ENCODE data around the gene AZU1. TPM values are rescaled to one million over a fixed set of nuclear protein-coding genes. Genes with fewer than 3 reads are reported as not detected.

Gene AZU1
- total RNA-seq, 1 experiment from 2014 or later = 5.8 TPM

- in situ Hi-C loops (cut with HindIII; ENCODE audit: low pct_unique_long_range_greater_than_20kb, low sequenced_read_pairs) (no loop called here), intact Hi-C loops (cut with micrococcal nuclease; ENCODE audit: unreplicated experiment) (no loop called here)
- ATAC-seq (no peak), DNase-seq (ENCODE audit: low read depth, low spot score) (no peak)
- no peak overlapping the region for H3K27ac ChIP-seq (ENCODE audit: low read length)
- ChIA-PET CTCF (interaction anchor here (0.6 kb wide), 1 partner anchor 42 kb away, joined by 5 read pairs; no protein-coding TSS in a partner anchor), POLR2A (no interaction called here)
- no peaks in the 10 kb centered on the region for H3K27me3 ChIP-seq (ENCODE audit: control insufficient read depth, insufficient read depth, low read length)
- H3K9me3 ChIP-seq (ENCODE audit: control insufficient read depth, insufficient read depth, low read depth, low read length) = no peaks in the 10 kb centered on the region
- H3K4me1 ChIP-seq (ENCODE audit: control insufficient read depth, insufficient read depth, low read length) = peaks cover 10% of the 10 kb centered on the region
- BruUV-seq (replicated peaks) = no TSS peak
- H3K36me3 ChIP-seq (ENCODE audit: control insufficient read depth, insufficient read depth, low read length) = peaks cover 12% of the 10 kb centered on the region
- no peak for TF ChIP-seq POLR2AphosphoS5 (IDR thresholded peaks at IDR 0.05; ENCODE audit: low read depth, low read length)
- TF ChIP-seq SIN3A (IDR thresholded peaks at IDR 0.05; ENCODE audit: borderline replicate concordance, insufficient read depth, low read depth, low read length) = no peak
- TF ChIP-seq REST (IDR thresholded peaks at IDR 0.05; ENCODE audit: insufficient read depth in 1 of 2, low read depth in 2 of 2, low read length in 1 of 2) = no peak
- TF ChIP-seq TCF7L2 (IDR thresholded peaks at IDR 0.05; ENCODE audit: low read depth, low read length) = no peak
- TF ChIP-seq CTCF (IDR thresholded peaks at IDR 0.05) = no peak
- no peak overlapping the region for H3K4me3 ChIP-seq (ENCODE audit: low read depth in 2 of 2, low read length in 2 of 2)
These were observed 21.8 kb upstream of the AZU1 start for GRCh38 chr19:805600-806550.

- BruUV-seq (replicated peaks) = no TSS peak
- intact Hi-C loops (cut with micrococcal nuclease; ENCODE audit: unreplicated experiment) (no loop called here), in situ Hi-C loops (cut with HindIII; ENCODE audit: low pct_unique_long_range_greater_than_20kb, low sequenced_read_pairs) (no loop called here)
- H3K27me3 ChIP-seq (ENCODE audit: control insufficient read depth, insufficient read depth, low read length) = no peaks in the 10 kb centered on the region
- H3K4me1 ChIP-seq (ENCODE audit: control insufficient read depth, insufficient read depth, low read length) = peaks cover 6% of the 10 kb centered on the region
- H3K4me3 ChIP-seq (ENCODE audit: low read depth in 2 of 2, low read length in 2 of 2) = no peak overlapping the region
- peaks cover 12% of the 10 kb centered on the region for H3K36me3 ChIP-seq (ENCODE audit: control insufficient read depth, insufficient read depth, low read length)
- no peak for ATAC-seq
- no peak overlapping the region for H3K27ac ChIP-seq (ENCODE audit: low read length)
- no peak for DNase-seq (ENCODE audit: low read depth, low spot score)
- POLR2A ChIA-PET = no interaction called here
- CTCF ChIA-PET = interaction anchor here (0.6 kb wide), 1 partner anchor 112 kb away, joined by 3 read pairs; no protein-coding TSS in a partner anchor
- no peaks in the 10 kb centered on the region for H3K9me3 ChIP-seq (ENCODE audit: control insufficient read depth, insufficient read depth, low read depth, low read length)
- TF ChIP-seq CTCF (IDR thresholded peaks at IDR 0.05) (no peak), TCF7L2 (IDR thresholded peaks at IDR 0.05; ENCODE audit: low read depth, low read length) (no peak), POLR2AphosphoS5 (IDR thresholded peaks at IDR 0.05; ENCODE audit: low read depth, low read length) (no peak), SIN3A (IDR thresholded peaks at IDR 0.05; ENCODE audit: borderline replicate concordance, insufficient read depth, low read depth, low read length) (no peak), REST (IDR thresholded peaks at IDR 0.05; ENCODE audit: insufficient read depth in 1 of 2, low read depth in 2 of 2, low read length in 1 of 2) (no peak)
These were observed 20.7 kb upstream of the AZU1 start for GRCh38 chr19:806815-807421.
